CD4-positive, alpha-beta T cell treated with Interferon alpha-2 for 1 hour (primary cell): ENCODE data around the gene IPMK.
"Not testable (repeated sequence)": the region's sequence is repeated elsewhere in the genome, so short reads cannot be mapped to it uniquely, and the experiment has no call there.

Experiments
- DNase-seq, 2 donors: peaks; one replicate each; pipeline ENCODE4 v3.0.0-alpha.2; 2020 to 2022

Gene IPMK

DNA sequence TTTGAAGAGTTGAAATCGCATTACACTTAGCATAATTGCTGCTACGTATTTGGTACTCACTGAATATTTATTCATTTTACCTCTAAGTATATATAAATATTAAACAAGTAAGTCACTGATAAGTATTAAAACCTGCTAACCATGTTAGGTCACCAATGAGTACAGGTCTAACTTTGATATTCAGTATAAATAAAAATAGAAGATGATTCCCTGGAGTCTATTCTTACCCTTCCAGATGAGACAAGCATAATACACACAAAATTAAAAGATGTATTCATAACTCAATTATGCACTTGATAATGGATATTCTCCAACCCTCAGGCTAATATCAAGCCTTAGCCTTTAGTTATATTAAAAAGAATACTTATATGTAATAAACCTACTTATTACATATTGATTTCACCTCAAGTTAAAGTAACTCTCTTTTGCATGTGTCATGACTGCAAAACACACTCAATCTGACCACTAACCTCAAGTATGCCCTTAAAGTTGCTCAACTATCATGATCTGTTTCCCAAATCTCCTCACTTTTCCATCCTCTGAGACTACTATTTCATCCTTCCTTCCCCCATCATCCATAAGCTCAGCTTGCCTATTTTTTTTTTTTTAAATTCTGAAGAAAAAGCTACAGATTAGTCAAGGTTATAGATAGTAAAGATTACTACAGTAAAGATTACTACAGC, 46.8 kb downstream of the IPMK start:
- DNase-seq: no peak

DNA sequence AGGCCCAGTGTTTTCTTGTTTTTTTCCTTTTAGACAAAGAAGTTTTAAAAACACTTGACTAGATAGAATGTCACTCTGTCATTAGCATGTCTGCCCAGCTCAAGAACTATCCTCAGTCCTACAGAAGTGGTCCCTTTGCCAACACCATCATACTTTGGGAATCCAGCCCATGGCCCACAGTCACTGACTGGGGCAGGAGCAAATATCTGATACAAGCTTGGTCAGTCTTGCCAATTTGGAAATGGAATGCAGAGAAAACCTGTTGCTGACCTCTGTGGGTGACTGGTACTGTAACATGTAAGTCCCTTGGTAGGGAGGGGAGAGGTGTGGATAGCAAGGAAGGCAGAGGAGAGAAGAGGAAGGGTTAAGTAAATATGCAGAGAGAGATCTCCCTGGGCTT, 47.8 kb downstream of the IPMK start:
- no peak for DNase-seq

DNA sequence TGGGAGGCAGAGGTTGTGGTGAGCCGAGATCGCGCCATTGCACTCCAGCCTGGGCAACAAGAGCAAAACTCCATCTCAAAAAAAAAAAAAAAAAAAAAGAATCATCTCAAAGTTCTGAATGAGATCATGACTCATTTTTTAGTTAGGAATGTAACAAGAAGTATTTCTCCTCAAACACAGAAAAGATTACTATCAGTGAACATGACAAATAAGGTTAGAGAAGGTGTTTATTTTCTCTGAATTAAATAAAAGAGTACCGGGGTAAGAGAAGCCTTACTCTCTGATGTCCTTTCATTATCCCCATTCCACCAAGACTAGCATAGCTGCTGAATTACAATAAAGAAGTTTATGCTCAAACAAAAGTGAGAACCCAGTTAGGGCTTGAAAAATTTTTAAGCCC, 50.1 kb downstream of the IPMK start:
- DNase-seq: no peak

DNA sequence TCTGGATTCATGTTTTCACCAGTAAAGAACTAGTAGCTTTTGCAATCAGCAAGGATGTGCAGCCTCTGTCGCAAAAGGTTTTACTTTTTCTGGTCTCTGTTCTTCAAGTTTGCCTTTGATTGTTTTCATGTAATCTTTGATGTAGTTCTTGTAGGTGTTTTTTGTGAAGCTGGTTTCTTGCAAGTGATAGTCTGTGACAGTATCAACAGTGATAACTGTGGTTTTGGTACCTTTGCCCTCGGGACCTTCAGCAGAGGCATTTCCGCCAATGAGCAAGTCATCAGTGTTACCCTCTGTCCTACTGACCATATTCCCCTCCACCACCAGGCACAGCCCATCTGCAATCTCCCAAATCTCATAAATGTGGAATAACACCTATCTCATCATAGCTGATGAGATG, 55.1 kb downstream of the IPMK start:
- no peak for DNase-seq

DNA sequence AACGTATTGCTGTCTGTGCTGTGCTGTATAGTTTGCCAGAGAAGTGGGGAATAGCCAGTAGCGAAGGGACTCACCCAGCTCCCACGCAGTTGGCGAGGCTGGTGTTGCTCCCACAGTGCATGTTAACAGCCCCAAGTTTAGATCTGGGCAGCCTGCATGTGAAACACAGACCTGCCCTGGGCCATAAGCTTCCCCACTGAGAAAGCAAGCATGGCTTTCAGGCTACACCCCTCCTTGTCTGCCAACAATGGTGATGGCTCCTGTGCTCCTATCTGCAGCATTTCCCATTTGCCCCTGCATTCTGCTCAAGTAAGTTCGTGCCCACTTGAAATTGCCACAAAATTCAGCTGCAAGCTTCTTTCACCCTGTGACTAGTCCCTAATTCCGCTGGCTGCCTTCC, 57.5 kb downstream of the IPMK start:
- no peak for DNase-seq

DNA sequence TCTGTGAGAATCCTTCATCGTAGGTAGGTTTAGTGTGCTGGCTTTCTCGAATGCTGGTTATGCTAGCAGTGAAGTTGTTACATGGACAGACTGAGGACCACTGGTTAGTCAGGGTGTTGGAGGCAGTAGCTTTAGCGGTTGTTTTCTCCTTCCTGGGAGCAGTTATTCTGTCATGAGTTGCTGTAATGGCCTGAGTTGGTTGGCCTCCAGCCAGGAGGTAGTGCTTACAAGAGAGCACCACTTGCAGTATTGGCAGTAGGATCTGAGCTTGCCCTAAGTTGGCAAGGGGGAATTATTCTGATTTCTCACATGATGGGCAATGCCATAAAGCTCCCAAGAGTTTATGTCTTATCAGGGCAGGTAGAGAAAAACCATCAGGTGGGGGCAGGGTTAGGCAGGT, 58.0 kb downstream of the IPMK start:
- no peak for DNase-seq

DNA sequence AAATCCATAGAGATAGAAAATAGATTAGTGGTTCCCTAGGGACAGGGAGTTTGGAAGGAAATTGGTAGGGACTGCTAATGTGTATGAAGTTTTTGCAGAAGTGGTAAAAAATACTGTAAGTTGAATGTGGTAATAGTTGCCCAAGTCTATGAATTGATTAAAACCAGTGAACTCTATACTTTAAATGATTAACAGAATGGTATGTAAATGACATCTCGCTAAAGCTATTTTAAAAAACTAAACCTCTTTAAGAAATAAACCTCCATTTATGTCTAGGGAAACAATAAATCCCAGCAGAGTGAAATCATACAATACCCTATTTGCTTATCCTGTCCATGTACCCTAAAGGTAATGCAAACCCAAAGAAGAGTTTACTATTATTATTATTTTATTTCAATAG, 61.4 kb downstream of the IPMK start:
- no peak for DNase-seq

DNA sequence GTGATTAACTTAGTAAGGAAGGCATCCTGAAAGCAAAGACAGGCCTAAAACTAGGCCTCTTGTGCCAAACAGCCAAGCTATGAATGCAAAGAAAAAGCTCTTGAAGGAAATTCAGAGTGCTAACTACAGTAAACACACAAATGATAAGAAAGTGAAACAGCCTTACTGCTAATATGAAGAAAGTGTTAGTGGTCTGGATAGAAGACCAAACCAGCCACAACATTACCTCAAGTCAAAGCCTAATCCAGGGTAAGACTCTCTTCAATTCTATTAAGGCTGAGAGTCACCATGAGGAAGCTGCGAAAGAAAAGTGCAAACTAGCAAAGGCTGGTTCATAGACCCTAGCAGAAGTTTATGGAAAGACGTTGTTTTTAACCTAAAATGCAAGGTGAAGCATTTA, 66.0 kb downstream of the IPMK start:
- no peak for DNase-seq

DNA sequence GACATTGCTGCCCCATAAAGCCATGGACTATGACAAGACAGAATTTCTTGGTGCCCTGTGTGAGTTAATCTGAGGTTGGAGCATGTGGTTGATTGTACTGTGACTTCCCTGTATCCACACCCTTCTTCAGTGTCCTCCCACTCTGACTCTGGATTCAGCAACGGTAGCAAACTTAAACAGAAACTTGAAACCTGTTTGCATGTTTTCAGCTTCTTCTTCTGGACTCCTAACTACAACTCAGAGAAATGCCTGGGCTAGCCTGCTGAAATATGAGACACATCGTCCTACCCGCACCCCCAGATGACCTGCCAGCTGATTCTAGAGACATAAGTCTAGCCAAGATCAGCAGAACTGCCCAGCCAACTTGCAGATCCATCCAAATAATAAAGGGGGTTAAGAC, 78.4 kb downstream of the IPMK start:
- no peak for DNase-seq

DNA sequence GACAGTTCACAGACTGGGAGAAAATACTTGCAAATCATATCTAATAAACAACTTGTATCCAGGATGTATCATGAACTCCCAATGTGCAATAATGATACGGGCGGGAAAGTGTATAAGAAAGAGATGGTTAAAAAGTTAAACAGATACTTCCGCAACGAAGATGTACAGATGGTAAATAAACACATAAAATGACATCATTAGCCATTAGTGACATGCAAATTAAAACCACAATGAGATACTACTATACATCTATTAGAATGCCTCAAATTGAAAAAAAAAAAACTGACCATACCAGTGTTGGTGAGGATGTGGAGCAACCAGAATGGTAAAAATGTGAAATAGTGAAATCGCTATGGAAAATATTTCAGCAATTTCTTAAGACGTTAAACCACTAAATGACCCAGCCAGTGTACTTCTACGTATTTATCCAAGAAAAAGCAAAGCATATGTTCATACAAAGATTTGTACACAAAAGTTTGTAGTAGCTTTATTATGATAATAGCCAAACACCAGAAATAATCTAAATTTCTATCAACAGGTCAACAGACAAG, 83.5 kb downstream of the IPMK start:
- no peak for DNase-seq

DNA sequence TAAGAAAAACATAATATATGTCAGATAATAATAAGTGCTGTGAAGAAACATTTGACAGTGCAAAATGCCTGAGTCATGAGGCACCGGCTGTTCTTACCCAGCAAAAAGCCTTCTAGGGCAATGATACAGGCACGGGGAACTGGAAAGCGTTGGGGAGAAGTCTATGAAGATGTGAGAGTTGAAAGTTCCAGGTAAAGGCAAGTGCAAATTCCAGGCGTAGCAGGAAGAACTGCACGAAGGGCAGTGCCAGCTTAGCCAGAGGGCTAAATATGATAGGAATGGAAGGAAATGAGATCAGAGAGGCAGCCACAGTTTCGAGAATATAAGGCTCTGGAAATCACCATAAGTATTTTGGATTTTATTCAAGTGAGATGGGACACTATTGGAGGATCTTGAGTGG, 87.0 kb downstream of the IPMK start:
- no peak for DNase-seq

DNA sequence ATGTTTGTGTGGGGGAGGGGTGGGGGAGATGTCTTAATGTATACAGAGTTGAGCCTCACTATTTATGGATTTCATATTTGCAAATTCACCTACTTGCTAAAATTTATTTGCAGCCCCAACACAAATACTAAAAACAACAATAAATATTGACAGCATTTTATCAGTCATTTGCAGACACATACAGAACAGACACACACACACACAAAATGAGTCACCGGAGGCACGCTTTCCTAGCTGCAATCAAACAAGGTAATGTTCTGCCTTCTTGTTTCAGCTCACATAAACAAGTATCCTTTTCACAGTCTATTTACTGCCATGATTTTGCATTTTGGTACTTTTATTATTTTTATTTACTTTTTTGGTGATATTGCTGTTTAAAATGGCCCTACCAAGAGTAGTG, 88.5 kb downstream of the IPMK start:
- DNase-seq: no peak

DNA sequence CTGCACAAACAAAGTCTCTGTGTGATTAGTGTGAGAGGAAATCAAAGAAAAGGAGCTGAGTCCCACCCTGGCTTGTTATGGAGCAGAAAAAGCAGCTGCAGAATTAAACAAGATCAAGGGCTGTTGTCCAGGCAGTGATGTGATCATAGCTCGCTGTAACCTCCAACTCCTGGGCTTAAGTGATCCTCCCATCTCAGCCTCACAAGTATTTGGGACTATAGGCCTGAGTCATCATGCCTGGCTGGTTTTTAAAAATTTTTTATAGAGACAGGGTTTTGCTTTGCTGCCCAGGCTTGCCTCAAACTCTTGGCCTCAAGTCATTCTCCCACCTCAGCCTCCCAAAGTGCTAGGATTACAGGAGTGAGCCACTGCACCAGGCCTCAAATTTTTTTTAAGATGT, 88.9 kb downstream of the IPMK start:
- no peak for DNase-seq

DNA sequence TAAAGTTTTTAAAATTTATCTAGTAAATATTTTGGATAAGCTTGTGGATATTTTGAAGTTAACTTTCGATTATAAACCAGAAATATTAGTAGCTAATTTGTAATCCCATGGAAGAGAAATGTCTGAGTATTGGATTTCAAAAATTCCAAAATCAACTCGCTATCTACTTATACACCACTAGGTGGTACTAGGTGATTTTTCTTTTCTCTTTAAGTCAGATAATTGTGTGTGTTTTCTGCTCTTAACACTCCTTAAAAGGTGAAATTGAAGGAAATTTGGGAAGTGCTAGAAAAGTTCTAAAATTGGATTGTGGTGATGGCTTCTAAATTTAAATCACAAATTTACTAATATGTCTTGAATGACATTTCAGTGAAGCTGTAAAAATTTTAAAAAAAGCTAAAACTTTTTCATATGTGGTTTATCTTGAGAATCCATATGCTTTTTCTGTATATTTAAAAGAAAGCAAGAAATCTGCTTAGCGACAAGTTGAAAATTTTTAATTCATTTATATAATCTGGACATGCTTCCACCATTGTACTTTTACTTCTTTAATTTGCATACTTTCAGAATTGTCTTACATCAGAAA, 90.2 kb downstream of the IPMK start:
- DNase-seq: peak in 1 of 2 donors; percentile 17

DNA sequence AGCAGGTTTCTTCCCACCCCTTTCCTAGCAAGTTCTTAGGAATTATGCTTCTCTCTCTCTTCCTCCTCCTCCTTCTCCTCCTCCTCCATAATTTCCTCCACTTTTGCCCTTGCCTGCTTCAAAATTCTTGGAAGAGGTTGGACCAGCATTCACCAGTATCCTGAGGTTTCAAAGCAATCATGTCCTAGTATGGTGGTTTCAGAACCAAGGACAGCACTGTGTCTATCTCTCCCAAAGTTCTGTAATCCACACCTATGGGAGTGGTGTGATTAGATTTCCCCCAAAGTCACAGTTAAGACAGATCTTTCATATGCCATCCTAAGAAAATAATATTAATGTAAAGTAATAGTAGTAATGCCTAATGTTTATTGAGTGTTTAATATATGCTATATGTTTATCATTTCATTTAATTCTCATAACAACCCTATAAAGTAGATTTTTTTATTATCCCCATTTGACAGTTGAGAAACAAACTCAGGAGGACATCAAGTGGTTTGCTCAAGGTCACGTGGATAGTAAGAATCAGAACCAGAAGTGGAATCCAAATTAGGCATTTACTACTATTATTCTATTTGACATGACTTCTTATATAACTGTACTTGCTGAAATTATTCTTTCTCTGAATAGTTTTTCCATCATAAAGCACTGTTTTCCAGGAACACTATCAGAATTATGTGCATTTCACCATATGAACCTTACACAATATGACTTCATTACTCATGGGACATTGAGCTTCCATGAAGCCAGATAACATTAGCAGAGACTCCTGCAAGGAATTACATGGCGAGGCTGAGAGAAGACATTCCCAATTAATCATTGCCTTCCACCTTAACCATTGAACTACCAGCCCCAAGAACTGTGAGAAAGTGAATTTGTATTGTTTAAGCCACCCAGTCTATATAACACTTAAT, 91.4 kb downstream of the IPMK start:
- DNase-seq: no peak

DNA sequence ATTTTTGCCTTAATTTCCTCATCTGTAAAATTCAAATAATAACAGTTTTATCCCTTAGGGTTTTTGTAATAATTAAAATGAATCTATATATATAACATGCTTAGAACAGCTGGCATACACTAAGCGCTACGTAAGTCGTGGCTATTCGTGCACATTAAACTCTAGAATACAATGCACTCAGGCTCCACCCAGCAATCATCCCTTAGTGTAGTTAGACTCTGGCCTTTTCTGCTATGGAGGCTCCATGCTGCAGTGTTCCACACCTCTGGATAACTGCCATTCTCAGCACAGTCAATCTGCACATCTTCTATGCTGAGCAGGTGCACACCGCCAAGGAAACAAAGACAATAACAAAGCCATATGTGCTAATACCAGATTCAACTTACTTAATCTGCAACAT, 92.9 kb downstream of the IPMK start:
- no peak for DNase-seq

DNA sequence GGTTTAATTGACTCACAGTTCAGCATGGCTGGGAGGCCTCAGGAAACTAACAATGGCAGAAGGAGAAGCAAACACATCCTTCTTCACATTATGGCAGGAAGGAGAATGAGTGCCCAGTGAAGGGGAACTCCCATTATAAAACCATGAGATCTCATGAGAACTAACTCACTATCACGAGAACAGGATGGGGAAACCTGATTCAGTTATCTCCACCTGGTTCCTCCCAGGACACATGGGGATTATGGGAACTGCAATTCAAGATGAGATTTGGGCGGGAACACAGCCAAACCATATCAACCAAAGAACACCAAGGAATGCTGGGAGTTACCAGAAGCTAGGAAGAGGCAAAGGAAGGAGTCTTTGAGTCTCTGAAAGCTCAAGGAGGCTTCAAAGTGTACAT, 94.3 kb downstream of the IPMK start:
- DNase-seq: no peak

DNA sequence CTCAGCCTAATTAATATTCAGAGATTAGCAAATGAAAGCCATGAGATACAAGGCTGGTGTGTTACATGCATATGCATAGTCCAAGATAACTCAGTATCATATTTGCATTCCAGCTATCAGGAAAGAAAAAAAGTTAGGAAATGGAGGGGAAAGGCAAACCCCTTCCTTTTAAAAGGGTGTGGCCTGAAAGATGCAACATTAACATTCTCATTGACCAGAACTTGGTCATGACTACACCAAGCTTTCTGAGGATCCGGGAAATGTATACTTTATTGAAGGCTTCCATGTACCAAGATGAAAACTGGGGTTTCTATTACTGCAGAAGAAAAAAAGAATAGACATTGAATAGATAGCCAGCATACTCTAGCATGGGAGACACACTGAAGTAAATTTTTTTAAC, 96.5 kb downstream of the IPMK start:
- no peak for DNase-seq

DNA sequence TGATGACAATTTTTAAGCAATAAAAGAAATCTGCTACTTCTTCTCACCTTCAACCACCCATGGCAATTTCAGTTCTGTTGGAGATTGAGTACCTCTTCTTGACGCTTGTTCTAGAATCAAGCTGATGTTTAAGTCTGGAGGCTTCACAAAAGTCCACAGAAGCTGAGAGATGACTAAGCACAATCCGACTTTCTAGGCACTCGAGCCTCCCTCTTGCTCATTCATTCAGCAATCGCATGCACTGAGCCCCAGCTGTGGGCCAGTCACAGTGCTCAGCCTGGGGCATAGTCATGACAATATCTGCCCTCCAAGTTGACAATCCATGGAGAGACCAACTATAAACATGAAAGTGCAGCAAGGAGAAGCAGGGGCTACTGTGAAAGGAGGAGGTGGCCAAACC, 103.2 kb downstream of the IPMK start:
- no peak for DNase-seq

DNA sequence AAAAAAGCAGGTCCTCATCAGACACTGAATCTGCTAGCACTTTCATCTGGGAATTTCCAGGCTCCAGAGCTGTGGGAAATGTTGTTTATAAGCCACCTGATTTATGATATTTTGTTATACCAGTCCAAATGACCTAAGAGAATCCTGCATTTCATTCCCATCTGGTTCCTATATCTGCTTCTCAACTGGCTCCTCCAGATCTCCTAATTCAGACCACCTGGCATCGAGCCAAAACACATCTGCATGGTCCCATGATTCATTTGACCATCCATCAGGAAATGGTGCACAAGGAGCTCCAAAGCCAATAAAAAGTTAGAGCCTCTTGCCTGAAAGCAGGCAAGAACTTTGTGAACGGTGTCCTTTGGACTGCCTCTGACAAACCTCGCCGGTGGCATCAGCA, 108.9 kb downstream of the IPMK start:
- no peak for DNase-seq

DNA sequence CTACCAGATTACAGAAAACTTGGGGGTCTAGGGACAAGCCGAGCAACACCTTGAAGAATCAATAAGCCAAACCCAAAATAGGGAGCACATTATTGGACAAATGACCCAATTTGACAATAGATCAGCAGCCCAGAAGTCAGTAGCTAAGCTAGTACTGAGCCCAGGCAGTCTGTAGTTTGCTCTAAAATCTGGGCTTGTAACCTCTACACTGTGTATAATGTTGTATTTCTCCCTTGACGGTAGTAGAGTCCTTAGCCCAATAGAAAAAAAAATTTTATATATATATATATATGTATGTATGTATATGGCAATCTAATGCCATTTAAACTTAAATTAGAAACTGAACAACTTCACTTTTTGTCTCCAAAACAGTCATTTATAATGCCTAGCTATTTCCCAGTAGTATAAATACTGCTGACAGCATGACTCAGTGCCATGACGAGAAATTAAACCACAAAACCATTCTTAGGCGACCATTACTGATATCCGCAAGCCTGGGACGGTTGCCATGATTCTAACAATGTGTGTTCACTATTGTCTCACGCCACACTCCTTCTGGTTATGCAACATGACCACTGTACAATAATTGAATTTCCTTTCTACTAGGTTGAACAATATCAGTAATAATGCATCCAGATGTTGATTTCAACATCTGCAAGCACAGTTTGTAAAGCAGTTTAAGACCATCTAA, 110.5 kb downstream of the IPMK start:
- DNase-seq: no peak

DNA sequence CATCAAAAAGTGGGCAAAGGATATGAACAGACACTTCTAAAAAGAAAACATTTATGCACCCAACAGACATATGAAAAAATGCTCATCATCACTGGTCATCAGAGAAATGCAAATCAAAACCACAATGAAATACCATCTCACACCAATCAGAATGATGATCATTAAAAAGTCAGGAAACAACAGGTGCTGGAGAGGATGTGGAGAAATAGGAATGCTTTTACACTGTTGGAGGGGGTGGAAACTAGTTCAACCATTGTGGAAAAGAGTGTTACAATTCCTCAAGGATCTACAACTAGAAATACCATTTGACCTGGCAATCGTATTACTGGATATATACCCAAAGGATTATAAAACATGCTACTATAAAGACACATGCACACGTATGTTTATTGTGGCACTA, 111.8 kb downstream of the IPMK start:
- DNase-seq: not testable (repeated sequence)

DNA sequence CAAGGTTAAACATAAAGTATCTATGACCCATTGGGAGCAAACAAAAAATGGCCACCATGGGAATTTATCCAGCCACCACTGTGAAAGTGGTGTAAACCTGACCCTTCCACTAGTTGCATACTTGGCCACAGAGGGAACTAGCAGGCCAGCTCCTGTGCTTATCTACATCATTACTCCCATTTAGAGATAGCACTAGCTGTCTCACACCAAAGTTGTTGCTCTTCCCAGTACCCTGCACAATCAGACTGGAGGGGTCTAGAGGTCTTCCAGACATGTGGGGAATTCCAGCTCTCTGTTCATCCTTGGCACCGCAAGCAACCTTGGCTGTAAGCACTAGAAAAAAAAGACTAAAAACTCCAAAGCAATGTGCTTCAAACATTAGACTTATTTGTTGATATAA, 113.9 kb downstream of the IPMK start:
- DNase-seq: no peak
